ENCODE data around the gene AP3S2.

The AP3S2 gene

GRCh38 chr15:89823836-89824606, 69.8 kb downstream of the AP3S2 start:
- no peaks in the 10 kb centered on the region for H4K20me1 ChIP-seq (ENCODE audit: low read depth, low read length)
- TF ChIP-seq EZH2phosphoT487 (conservative IDR thresholded peaks at IDR 0.05; ENCODE audit: low read length): no peak
- TF ChIP-seq CTCF (IDR thresholded peaks at IDR 0.05; ENCODE audit: insufficient read depth, low read length, poor library complexity, severe bottlenecking): no peak
- H3K4me3 ChIP-seq (ENCODE audit: insufficient read depth, low read length, poor library complexity, severe bottlenecking): no peak overlapping the region
- H3K36me3 ChIP-seq (ENCODE audit: low read length): no peaks in the 10 kb centered on the region
- no peak overlapping the region for H3K9ac ChIP-seq (ENCODE audit: low read length)
- no peak overlapping the region for H2AFZ ChIP-seq (ENCODE audit: low read depth, low read length, severe bottlenecking)
- H3K4me2 ChIP-seq (ENCODE audit: low read depth, low read length, poor library complexity, severe bottlenecking): no peak overlapping the region
- H3K27me3 ChIP-seq (ENCODE audit: low read length): no peaks in the 10 kb centered on the region
- H3K79me2 ChIP-seq (ENCODE audit: insufficient read depth, low read length): no peaks in the 10 kb centered on the region
- no peak overlapping the region for H3K27ac ChIP-seq (ENCODE audit: low read depth, low read length)
- H3F3A ChIP-seq (ENCODE audit: insufficient read depth): no peaks in the 10 kb centered on the region
- no peaks in the 10 kb centered on the region for H3K9me2 ChIP-seq (replicated peaks; ENCODE audit: insufficient read depth, low read length)
- H3K9me3 ChIP-seq (ENCODE audit: insufficient read depth, low read length): no peaks in the 10 kb centered on the region

GRCh38 chr15:89822951-89823711, 70.7 kb downstream of the AP3S2 start:
- Histone ChIP-seq H3K9me3 (ENCODE audit: insufficient read depth, low read length) (no peaks in the 10 kb centered on the region), H3K4me2 (ENCODE audit: low read depth, low read length, poor library complexity, severe bottlenecking) (no peak overlapping the region), H3F3A (ENCODE audit: insufficient read depth) (no peaks in the 10 kb centered on the region), H3K27me3 (ENCODE audit: low read length) (no peaks in the 10 kb centered on the region), H3K9me2 (replicated peaks; ENCODE audit: insufficient read depth, low read length) (no peaks in the 10 kb centered on the region), H3K4me3 (ENCODE audit: insufficient read depth, low read length, poor library complexity, severe bottlenecking) (no peak overlapping the region), H2AFZ (ENCODE audit: low read depth, low read length, severe bottlenecking) (no peak overlapping the region), H3K9ac (ENCODE audit: low read length) (no peak overlapping the region), H4K20me1 (ENCODE audit: low read depth, low read length) (no peaks in the 10 kb centered on the region), H3K79me2 (ENCODE audit: insufficient read depth, low read length) (no peaks in the 10 kb centered on the region), H3K27ac (ENCODE audit: low read depth, low read length) (no peak overlapping the region), H3K36me3 (ENCODE audit: low read length) (no peaks in the 10 kb centered on the region)
- TF ChIP-seq CTCF (IDR thresholded peaks at IDR 0.05; ENCODE audit: insufficient read depth, low read length, poor library complexity, severe bottlenecking) (no peak), EZH2phosphoT487 (conservative IDR thresholded peaks at IDR 0.05; ENCODE audit: low read length) (no peak)

- Histone ChIP-seq H3K36me3 (ENCODE audit: low read length) (no peaks in the 10 kb centered on the region), H3K27me3 (ENCODE audit: low read length) (no peaks in the 10 kb centered on the region), H3K4me3 (ENCODE audit: insufficient read depth, low read length, poor library complexity, severe bottlenecking) (no peak overlapping the region), H3K27ac (ENCODE audit: low read depth, low read length) (no peak overlapping the region), H3K79me2 (ENCODE audit: insufficient read depth, low read length) (no peaks in the 10 kb centered on the region), H3K9me3 (ENCODE audit: insufficient read depth, low read length) (no peaks in the 10 kb centered on the region), H3K9ac (ENCODE audit: low read length) (no peak overlapping the region), H3K9me2 (replicated peaks; ENCODE audit: insufficient read depth, low read length) (no peaks in the 10 kb centered on the region), H2AFZ (ENCODE audit: low read depth, low read length, severe bottlenecking) (no peak overlapping the region), H4K20me1 (ENCODE audit: low read depth, low read length) (no peaks in the 10 kb centered on the region), H3K4me2 (ENCODE audit: low read depth, low read length, poor library complexity, severe bottlenecking) (no peak overlapping the region), H3F3A (ENCODE audit: insufficient read depth) (no peaks in the 10 kb centered on the region)
- no peak for TF ChIP-seq EZH2phosphoT487 (conservative IDR thresholded peaks at IDR 0.05; ENCODE audit: low read length)
- no peak for TF ChIP-seq CTCF (IDR thresholded peaks at IDR 0.05; ENCODE audit: insufficient read depth, low read length, poor library complexity, severe bottlenecking)
Measured at GRCh38 chr15:89822611-89822950, 71.2 kb downstream of the AP3S2 start.
